ENCODE results near the gene MACROD2. TPM values are rescaled to one million over a fixed set of nuclear protein-coding genes. Genes with fewer than 3 reads are reported as not detected.

The MACROD2 gene
- total and polyA plus RNA-seq, 2 of the 4 experiments (the other 2 are of a cell fraction), result not detected

GRCh38 chr20:15795305-15796019, 1800.1 kb downstream of the MACROD2 start:
- H3K18ac ChIP-seq (ENCODE audit: low read depth, low read length), result no peak overlapping the region
- no peaks in the 10 kb centered on the region for H3K27me3 ChIP-seq (ENCODE audit: control insufficient read depth, insufficient read depth, low read length)
- no peak overlapping the region for H3K4ac ChIP-seq (ENCODE audit: low read depth, low read length)
- POLR2A ChIA-PET (ENCODE audit: unreplicated experiment), result no interaction called here
- no CpG with 5 or more reads among the region's 10 CpGs for WGBS, 2 experiments (ENCODE audit: extremely low coverage in 2 of 2, insufficient read length in 1 of 2)
- DNase-seq, result no peak
- in situ Hi-C loops (cut with MboI; ENCODE audit: low sequenced_read_pairs) (no loop called here), intact Hi-C loops (cut with micrococcal nuclease) (no loop called here), dilution Hi-C loops (cut with HindIII; ENCODE audit: low sequenced_read_pairs, unreplicated experiment) (no loop called here)
- H4K91ac ChIP-seq (ENCODE audit: insufficient read depth, low read depth, low read length), result no peak overlapping the region
- H2BK5ac ChIP-seq (ENCODE audit: low read depth, low read length, poor library complexity, severe bottlenecking), result no peak overlapping the region
- no peaks in the 10 kb centered on the region for H3K36me3 ChIP-seq (ENCODE audit: control insufficient read depth, insufficient read depth, low read length)
- no peak overlapping the region for H3K9ac ChIP-seq (ENCODE audit: low read depth, low read length)
- no peak overlapping the region for H2BK120ac ChIP-seq (ENCODE audit: low read depth, low read length)
- BruUV-seq (replicated peaks), result no TSS peak
- H2AFZ ChIP-seq (replicated peaks; ENCODE audit: low read length, poor library complexity), result no peak overlapping the region
- CTCF ChIA-PET, result no interaction called here
- TF ChIP-seq CHD1 (IDR thresholded peaks at IDR 0.05; ENCODE audit: low read depth, low read length), result no peak
- TF ChIP-seq POLR2A (IDR thresholded peaks at IDR 0.05; ENCODE audit: low read depth, low read length), result no peak
- TF ChIP-seq SMC3 (IDR thresholded peaks at IDR 0.05; ENCODE audit: low read depth, low read length), result no peak
- TF ChIP-seq MAZ (IDR thresholded peaks at IDR 0.05; ENCODE audit: borderline replicate concordance, low read depth, low read length), result no peak
- no peak for TF ChIP-seq NFE2L2 (IDR thresholded peaks at IDR 0.05; ENCODE audit: low read depth, low read length)
- TF ChIP-seq CTCF (conservative IDR thresholded peaks at IDR 0.05; ENCODE audit: low read depth, low read length), result no peak
- no peak for TF ChIP-seq FOS (IDR thresholded peaks at IDR 0.05; ENCODE audit: low read depth, low read length)
- no peak for TF ChIP-seq MAFK (IDR thresholded peaks at IDR 0.05; ENCODE audit: low read depth, low read length)
- no peak for TF ChIP-seq CEBPB (IDR thresholded peaks at IDR 0.05; ENCODE audit: low read depth, low read length)
- TF ChIP-seq ELK1 (IDR thresholded peaks at IDR 0.05; ENCODE audit: borderline replicate concordance, low read depth, low read length), result no peak
- TF ChIP-seq MXI1 (IDR thresholded peaks at IDR 0.05; ENCODE audit: borderline replicate concordance, low read depth, low read length), result no peak
- TF ChIP-seq USF2 (IDR thresholded peaks at IDR 0.05; ENCODE audit: low read depth, low read length), result no peak
- TF ChIP-seq RFX5 (IDR thresholded peaks at IDR 0.05; ENCODE audit: low read depth, low read length), result no peak
- TF ChIP-seq BHLHE40 (IDR thresholded peaks at IDR 0.05; ENCODE audit: low read depth, low read length), result no peak
- no peak for TF ChIP-seq RAD21 (IDR thresholded peaks at IDR 0.05; ENCODE audit: low read length)
- no peak overlapping the region for H2AK9ac ChIP-seq (replicated peaks; ENCODE audit: low read depth, low read length, poor library complexity)
- H3K4me3 ChIP-seq (ENCODE audit: insufficient read depth, low read depth, low read length), result no peak overlapping the region
- no peak overlapping the region for H3K14ac ChIP-seq (replicated peaks; ENCODE audit: low read depth, low read length)
- no peaks in the 10 kb centered on the region for H3K9me1 ChIP-seq (ENCODE audit: insufficient read depth, low read length)
- no peaks in the 10 kb centered on the region for H3K79me1 ChIP-seq (ENCODE audit: low read depth in 1 of 2, low read length in 2 of 2)
- H3K9me3 ChIP-seq (ENCODE audit: control insufficient read depth, insufficient read depth, low read length), result 0 out of 2 replicates have a peak, but pooled peaks cover 2% of the 10 kb centered on the region
- no peak overlapping the region for H3K23ac ChIP-seq (ENCODE audit: low read depth, low read length)
- H2BK20ac ChIP-seq (ENCODE audit: low read depth, low read length), result no peak overlapping the region
- H4K8ac ChIP-seq (ENCODE audit: low read depth in 2 of 2, low read length in 2 of 2), result no peak overlapping the region
- no peaks in the 10 kb centered on the region for H3K4me1 ChIP-seq (ENCODE audit: control insufficient read depth, insufficient read depth, low read length)
- no peak overlapping the region for H3K56ac ChIP-seq (ENCODE audit: extremely low read depth, insufficient read depth, low read length)
- H2AK5ac ChIP-seq (ENCODE audit: low read depth, low read length), result no peak overlapping the region
- no peak for ATAC-seq (ENCODE audit: low read depth)
- H2BK15ac ChIP-seq (ENCODE audit: low read depth, low read length), result no peak overlapping the region
- H4K20me1 ChIP-seq (ENCODE audit: insufficient read depth, low read length), result no peaks in the 10 kb centered on the region
- no peak overlapping the region for H4K5ac ChIP-seq (ENCODE audit: low read depth, low read length)
- H3K4me2 ChIP-seq (ENCODE audit: low read depth, low read length), result no peak overlapping the region
- H3K27ac ChIP-seq (ENCODE audit: insufficient read depth, low read length), result no peak overlapping the region

Measured in IMR-90 (cell line).